IPS DF 4.7 (cell line): ENCODE measurements around the gene TRAF1.
"Not testable (repeated sequence)": the region's sequence is repeated elsewhere in the genome, so short reads cannot be mapped to it uniquely, and the experiment has no call there.

ENCODE experiments used
- DNase-seq: peaks from one replicate; pipeline ENCODE4 v3.0.0-alpha.2; 2013; ENCODE audit warnings: low spot score; ENCODE audit errors: extremely low read depth

The TRAF1 gene

GRCh38 chr9:120926397-120926928 is at the start of gene TRAF1:
Gene TRAF1, minus strand, starts transcription at chr9:120926796. Its CDS starts 721 bp downstream, at chr9:120926075.
- DNase-seq, result no peak

- DNase-seq, result no peak
Observed at GRCh38 chr9:120974921-120975320, 48.3 kb upstream of the TRAF1 start.

GRCh38 chr9:120974181-120974580 is 47.6 kb upstream of the TRAF1 start:
- DNase-seq, result no peak

- no peak for DNase-seq
Observed at GRCh38 chr9:120971938-120972337, 45.3 kb upstream of the TRAF1 start.

- not testable (repeated sequence) for DNase-seq
Observed at GRCh38 chr9:120971471-120971870, 44.9 kb upstream of the TRAF1 start.

GRCh38 chr9:120970244-120970643 is 43.6 kb upstream of the TRAF1 start:
- DNase-seq, result no peak

- DNase-seq, result no peak
Observed at GRCh38 chr9:120966013-120966369, 39.4 kb upstream of the TRAF1 start.

- no peak for DNase-seq
Observed at GRCh38 chr9:120965344-120966012, 38.9 kb upstream of the TRAF1 start.

- no peak for DNase-seq
Observed at GRCh38 chr9:120961936-120962335, 35.3 kb upstream of the TRAF1 start.

- no peak for DNase-seq
Observed at GRCh38 chr9:120960001-120960400, 33.4 kb upstream of the TRAF1 start.

GRCh38 chr9:120956862-120957261 is 30.3 kb upstream of the TRAF1 start:
- no peak for DNase-seq

GRCh38 chr9:120951960-120952618 is 25.5 kb upstream of the TRAF1 start:
- DNase-seq, result no peak

- no peak for DNase-seq
Observed at GRCh38 chr9:120950421-120951388, 24.1 kb upstream of the TRAF1 start.

- DNase-seq, result no peak
Observed at GRCh38 chr9:120949290-120949689, 22.7 kb upstream of the TRAF1 start.

GRCh38 chr9:120948824-120949223 is 22.2 kb upstream of the TRAF1 start:
- no peak for DNase-seq

GRCh38 chr9:120947222-120947621 is 20.6 kb upstream of the TRAF1 start:
- DNase-seq, result no peak

GRCh38 chr9:120946259-120946658 is 19.7 kb upstream of the TRAF1 start:
- DNase-seq, result no peak

GRCh38 chr9:120944948-120945347 is 18.4 kb upstream of the TRAF1 start:
- no peak for DNase-seq

GRCh38 chr9:120944434-120944843 is 17.8 kb upstream of the TRAF1 start:
- DNase-seq, result no peak

- no peak for DNase-seq
Observed at GRCh38 chr9:120942186-120943001, 15.8 kb upstream of the TRAF1 start.
